OCI-M2 (cell line): Measurements from ENCODE around the gene IRAG1.
"Not testable (repeated sequence)": the region's sequence is repeated elsewhere in the genome, so short reads cannot be mapped to it uniquely, and the experiment has no call there.

Experiments
- DNase-seq: peaks from one replicate; lab custom pipeline; 2025; ENCODE audit not compliant: unreplicated experiment; lab: John Stamatoyannopoulos, UW

Gene IRAG1

GRCh38 chr11:10701982-10702381 is 8.4 kb upstream of the IRAG1 start:
- no peak for DNase-seq

- DNase-seq = no peak
These were observed 5.5 kb upstream of the IRAG1 start for GRCh38 chr11:10699072-10699471.

- DNase-seq = no peak
These were observed 3.7 kb upstream of the IRAG1 start for GRCh38 chr11:10697323-10697620.

DNA sequence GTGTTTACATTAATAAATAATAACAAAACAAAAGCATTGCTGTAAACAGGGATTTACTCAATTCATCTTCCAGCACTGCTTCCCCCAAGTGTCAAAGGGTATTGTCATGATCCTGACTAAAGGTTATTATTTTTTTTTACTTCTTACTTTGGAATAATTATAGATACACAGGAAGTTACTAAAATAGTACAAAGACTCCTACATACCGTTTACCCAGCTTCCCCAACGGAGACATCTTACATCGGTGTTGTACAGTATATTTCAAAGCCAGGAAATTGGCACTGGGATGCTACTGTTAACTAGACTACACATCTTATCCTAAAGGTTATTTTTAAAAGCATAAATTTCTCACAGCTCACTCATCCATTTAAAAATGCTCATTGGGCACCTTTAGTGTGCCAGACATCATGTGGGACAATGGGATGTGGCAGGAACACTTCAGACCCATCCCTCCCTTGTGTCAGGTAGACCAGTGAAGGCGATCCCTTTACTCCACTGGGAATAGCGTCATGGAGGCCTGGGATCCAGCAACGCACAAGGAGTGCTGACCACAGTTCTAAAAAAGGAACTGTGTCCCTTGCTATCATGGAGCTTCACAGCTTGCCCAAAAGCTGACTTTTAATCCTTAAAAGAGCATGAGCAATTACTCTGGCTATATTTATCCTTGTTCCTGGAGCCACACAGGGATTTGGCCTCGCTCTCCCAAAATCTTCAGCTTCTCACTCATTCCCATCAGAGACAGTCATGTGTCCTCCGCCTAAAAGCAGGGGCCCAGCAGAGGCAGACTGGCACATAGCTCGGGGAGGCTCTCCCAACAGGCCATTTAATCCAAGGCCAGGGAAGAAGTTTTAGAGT is 3.1 kb upstream of the IRAG1 start:
- no peak for DNase-seq

GRCh38 chr11:10695833-10696232 is 2.3 kb upstream of the IRAG1 start:
- no peak for DNase-seq

DNA sequence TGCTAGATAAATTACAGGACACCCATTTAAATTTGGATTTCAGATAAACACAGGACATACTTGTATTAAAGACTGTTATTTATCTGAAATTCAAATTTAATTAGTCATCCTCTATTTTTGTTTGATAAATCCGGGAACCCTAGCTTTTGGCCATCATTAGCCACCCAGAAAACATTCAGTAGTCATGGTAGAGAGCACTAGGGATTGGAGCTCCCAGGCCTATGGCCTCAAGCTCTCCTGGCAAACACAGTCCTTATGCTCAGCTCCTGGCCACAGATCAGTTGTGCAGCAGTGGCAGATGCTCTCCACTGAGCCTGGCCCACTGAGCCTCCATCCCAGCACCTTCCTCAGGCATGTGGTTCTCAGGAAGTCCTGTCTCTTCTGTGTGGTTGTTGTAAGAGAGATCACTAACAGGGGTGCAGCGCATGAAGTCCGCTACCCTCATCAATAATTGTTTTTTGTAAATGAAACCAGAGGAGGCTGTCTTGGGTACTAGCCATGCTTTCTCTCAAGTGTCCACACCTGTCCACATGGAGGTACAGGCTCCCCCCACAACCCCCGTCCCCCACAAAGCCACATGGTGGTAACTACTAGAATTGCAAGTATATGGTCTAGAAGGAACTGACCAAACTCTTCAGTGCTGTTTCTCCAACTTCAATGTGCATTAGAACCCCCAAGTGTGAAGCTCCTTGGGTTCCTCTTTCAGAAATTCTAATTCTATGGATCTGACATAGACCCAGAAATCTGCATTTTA is 1.1 kb upstream of the IRAG1 start:
- no peak for DNase-seq

DNA sequence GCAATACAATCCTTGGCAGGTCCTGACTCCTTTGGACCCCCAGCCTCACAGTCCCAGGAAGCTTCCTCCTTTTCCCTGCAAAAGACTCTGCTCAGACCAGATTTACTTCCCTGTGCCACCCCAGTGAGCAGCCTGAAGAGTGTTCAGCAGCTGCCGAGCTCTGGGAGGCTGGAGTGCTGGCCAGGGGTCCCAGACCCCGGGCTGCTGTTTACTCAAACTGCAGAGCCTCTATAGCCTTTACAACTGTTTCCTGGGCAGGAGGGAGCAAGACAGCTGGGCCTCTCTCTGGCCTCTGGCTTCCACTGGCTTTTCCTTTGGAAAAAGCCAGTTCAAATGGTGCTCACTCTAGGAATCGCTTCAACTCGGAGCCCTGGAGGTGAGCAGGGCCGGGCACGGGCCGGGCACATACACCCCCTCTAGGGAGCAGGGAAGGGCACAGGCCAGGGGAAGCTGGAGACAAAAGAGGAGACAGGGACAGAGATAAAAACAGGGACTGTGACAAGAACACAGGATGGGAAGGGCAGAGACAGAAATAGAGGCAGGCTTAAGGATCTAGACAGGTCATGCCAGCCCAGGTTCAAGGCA is 932 bp downstream of the IRAG1 start:
- no peak for DNase-seq

DNA sequence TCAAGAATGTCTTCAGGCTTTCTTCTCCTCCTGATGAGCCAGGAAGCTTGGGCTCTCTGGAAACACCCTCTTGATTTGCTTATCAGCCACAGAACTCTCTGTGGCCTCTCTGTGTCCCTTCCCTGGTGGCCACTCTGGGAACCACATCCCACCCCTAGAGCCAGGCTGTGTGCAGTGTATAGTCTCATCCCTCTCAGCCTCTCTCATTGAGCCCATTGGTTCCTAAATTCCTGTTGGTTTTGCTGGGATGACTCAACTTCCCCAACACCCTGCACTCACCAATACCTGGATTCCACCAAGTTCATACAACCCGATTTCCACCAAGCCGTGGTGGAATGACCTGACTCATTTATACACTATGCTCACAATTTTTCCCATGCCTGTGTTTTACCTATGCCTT is 5.2 kb downstream of the IRAG1 start:
- no peak for DNase-seq

DNA sequence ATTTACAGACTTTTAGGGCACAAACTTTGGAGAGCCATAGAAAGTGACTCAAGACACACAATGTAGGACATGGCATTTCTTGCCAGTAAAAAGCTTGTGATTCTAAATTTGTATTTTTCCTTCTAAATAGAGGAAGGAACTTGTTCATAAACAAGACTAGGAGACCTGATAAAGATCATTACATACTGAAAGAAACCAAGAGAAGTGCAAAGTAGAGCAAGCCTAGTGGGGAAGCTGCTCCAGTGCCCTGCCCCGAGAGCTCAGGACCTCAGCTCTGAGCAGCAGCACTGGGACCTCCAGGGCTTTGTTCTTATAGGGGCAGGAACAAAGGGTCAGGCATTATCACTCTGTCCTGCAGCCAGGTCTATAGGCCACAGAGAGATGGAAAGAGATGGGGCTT is 7.2 kb downstream of the IRAG1 start:
- no peak for DNase-seq

DNA sequence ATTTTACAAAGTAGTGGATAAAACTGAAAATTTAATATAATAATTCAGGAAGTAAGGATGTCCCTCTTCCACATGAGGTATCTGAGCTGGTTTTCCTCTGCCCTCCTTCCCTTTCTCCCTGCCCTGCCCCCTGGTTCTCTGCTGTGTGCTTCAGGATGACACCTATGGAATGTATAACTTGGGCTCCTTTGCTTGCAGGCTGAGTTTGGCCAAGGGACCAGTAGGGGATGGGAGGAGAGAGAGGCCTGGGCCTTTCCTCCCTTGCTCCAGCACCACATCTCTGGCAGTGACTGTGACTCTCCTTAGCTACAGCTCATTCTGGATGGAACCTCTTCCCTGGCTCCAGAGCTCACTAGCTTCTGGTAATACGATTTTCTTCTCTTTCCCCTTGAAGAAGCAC is 10.1 kb downstream of the IRAG1 start:
- no peak for DNase-seq

DNA sequence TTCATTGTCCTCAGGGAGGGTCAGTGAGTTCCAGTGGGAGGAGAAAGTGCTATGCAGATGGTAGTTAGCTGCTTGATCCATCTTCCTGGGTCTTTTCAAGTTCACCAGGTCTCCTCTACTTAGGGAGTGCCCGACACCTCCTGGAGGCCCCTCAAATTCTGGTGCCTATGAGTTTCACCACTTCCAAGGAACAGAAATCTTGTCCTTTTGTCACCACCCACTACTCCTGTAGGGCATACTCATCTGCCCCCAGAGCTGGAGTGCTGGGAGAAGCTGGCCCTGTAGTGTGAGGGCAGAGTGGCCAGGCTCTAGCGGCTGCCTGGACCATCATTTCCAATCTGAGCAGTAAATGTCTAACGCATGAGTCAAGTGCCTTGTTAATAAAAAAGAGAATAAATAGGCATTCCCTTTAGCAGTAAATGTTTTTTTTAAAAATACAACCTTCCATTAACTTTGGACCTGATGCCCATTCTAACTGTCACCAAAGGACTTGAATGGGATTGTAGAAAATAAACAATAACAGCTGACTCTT is 12.5 kb downstream of the IRAG1 start:
- DNase-seq = no peak

DNA sequence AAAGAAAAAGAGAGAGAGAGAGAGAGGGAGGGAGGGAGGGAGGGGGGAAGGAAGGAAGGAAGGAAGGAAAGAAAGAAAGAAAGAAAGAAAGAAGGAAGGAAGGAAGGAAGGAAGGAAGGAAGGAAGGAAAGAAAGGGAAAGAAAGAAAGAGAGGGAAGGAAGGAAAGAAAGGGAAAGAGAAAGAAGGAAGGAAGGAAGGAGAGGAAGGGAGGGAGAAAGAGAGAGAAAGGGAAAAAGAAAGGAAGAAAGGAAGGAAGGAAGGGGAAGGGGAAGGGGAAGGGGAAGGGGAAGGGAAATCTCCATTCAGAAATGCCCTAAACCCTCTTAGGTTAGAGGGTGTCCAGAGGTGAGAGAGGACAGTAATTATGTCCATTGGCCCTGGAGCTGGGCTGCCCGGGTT is 13.3 kb downstream of the IRAG1 start:
- not testable (repeated sequence) for DNase-seq

- no peak for DNase-seq
These were observed 13.9 kb downstream of the IRAG1 start for GRCh38 chr11:10679644-10680043.

GRCh38 chr11:10678101-10678500 is 15.5 kb downstream of the IRAG1 start:
- DNase-seq = no peak

DNA sequence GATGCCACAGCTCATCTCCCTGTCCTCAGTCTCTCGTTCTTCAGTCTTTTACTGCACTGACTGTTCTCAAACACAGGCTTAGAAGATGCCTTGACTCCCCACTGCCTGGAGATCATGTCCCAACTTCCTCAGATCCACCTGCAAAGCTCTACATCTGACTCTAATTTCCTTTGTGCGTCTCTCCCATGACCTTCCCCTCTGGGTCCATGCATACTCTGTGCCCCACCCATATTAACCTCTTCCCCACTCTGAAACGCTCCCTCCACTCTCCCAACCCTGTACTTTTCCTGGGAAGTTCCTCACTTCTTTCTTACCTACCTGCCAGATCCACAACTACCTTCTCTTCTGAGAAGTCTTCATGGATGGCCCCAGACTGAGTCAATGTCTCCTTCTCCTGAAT is 16.6 kb downstream of the IRAG1 start:
- DNase-seq = no peak

DNA sequence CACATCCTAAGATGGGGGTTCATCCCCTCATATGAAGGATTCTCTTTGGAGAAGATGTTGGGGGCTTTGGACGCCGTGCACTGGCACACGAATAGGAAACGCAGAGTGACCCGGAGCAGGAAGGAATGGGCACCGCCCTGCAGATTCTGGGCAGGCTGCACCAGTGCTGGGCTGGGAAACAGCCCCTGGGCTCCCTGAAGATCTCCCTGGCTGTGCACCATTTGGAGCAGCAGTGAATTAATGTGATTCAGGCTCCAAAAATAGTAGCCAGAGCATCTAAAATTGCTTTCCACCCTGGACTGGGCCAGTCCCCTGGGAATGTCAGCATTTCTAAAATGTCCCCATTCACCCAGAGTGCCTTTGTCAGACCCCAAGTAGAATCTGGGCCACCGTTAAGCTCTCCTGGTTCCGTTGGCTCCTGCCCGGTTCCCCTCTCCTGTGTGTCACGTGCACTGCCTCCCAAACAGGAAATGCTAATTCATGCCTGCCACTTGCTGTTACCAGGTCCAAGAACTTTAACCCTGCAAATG is 18.6 kb downstream of the IRAG1 start:
- no peak for DNase-seq

DNA sequence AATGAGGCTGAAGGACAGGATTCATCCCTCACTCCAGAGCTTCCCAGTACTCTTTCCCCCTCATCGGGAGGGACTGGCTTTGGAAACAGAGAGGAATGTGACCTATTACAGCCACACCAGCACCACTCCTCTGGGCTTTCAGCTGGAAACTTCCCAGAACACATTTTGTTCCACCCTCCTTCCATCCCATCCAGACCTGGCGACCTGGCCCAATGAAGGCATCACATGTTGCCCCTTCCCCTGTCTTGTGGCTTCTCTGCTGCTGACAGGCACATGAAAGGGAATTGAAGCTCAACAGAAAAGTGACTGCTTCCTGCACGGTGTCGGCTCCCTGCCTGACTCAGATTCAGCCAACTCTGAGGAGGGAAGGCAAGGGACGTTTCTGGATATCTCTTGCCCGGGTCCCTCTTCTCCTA is 19.1 kb downstream of the IRAG1 start:
- no peak for DNase-seq

GRCh38 chr11:10673501-10674062 is 20.0 kb downstream of the IRAG1 start:
- no peak for DNase-seq

GRCh38 chr11:10670099-10670498 is 23.5 kb downstream of the IRAG1 start:
- DNase-seq = no peak

- DNase-seq = no peak
These were observed 24.1 kb downstream of the IRAG1 start for GRCh38 chr11:10669258-10670033.

- no peak for DNase-seq
These were observed 26.1 kb downstream of the IRAG1 start for GRCh38 chr11:10667521-10667885.
